ENCODE measurements around the gene MAPKAPK3. TPM values are rescaled to one million over a fixed set of nuclear protein-coding genes. Genes with fewer than 3 reads are reported as not detected.

The MAPKAPK3 gene
- total and polyA plus RNA-seq, 2 of the 4 experiments (the other 2 are of a cell fraction) = 38.3 to 57.2 TPM

DNA sequence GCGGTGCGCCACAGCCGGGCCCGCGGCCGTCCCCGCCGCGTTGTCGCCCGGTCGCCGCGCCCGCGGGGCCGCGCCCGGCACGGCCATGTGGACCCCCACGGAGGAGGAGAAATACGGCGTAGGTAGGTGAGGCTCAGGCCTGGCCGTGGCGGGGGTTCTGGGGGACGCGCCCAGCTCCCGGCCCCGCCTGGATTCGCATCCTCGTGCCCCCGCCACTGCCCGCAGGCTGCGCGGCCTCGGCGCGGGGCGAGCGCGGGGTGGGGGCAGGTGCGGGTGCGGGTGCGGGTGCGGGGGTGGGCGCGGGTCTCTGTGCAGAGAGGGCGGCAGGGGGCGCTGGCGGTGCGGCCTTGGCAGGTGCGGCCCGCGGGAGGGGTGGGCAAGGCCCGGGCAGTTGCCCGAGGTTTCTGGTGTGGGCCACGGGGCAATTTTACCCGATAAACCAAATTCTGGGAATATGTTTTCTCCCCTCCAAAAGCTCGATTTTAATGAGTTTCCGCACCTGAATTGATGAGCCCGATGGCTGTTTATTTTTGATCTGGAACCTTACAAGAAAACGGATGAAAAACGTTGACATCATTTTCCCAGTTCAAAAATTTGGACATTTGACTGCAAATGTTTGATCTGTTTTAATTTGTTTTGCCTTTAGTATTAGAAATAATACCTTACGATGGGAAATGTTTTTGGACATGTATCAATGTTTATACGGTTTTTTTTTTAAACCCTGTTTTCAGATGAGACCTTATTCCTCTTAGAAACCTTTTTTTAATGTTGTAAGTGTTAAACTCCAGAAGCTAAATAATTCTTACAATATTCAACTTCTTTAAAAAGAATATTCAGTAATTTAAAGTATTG lies 58.5 kb downstream of the MAPKAPK3 start:
- peaks cover 56% of the 10 kb centered on the region for H3K27me3 ChIP-seq (ENCODE audit: control insufficient read depth, insufficient read depth, low read length)
- peak; percentile 12; the same call in 1 of the 2 replicates for ATAC-seq (ENCODE audit: low read depth)
- TF ChIP-seq, protein P1, sequence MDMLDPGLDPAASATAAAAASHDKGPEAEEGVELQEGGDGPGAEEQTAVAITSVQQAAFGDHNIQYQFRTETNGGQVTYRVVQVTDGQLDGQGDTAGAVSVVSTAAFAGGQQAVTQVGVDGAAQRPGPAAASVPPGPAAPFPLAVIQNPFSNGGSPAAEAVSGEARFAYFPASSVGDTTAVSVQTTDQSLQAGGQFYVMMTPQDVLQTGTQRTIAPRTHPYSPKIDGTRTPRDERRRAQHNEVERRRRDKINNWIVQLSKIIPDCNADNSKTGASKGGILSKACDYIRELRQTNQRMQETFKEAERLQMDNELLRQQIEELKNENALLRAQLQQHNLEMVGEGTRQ (IDR thresholded peaks at IDR 0.05; ENCODE audit: low read depth, low read length) = no peak
- TF ChIP-seq BHLHE40 (IDR thresholded peaks at IDR 0.05; ENCODE audit: low read depth, low read length) (no peak), MAZ (IDR thresholded peaks at IDR 0.05; ENCODE audit: borderline replicate concordance, low read depth, low read length) (no peak), NFE2L2 (IDR thresholded peaks at IDR 0.05; ENCODE audit: low read depth, low read length) (no peak), SMC3 (IDR thresholded peaks at IDR 0.05; ENCODE audit: low read depth, low read length) (no peak), POLR2A (IDR thresholded peaks at IDR 0.05; ENCODE audit: low read depth, low read length) (no peak), RAD21 (IDR thresholded peaks at IDR 0.05; ENCODE audit: low read length) (no peak), FOS (IDR thresholded peaks at IDR 0.05; ENCODE audit: low read depth, low read length) (no peak), CHD1 (IDR thresholded peaks at IDR 0.05; ENCODE audit: low read depth, low read length) (no peak), CEBPB (IDR thresholded peaks at IDR 0.05; ENCODE audit: low read depth, low read length) (no peak), RFX5 (IDR thresholded peaks at IDR 0.05; ENCODE audit: low read depth, low read length) (no peak), RCOR1 (IDR thresholded peaks at IDR 0.05; ENCODE audit: insufficient replicate concordance, low read length) (no peak), MXI1 (IDR thresholded peaks at IDR 0.05; ENCODE audit: borderline replicate concordance, low read depth, low read length) (no peak)
- TF ChIP-seq, protein P2, sequence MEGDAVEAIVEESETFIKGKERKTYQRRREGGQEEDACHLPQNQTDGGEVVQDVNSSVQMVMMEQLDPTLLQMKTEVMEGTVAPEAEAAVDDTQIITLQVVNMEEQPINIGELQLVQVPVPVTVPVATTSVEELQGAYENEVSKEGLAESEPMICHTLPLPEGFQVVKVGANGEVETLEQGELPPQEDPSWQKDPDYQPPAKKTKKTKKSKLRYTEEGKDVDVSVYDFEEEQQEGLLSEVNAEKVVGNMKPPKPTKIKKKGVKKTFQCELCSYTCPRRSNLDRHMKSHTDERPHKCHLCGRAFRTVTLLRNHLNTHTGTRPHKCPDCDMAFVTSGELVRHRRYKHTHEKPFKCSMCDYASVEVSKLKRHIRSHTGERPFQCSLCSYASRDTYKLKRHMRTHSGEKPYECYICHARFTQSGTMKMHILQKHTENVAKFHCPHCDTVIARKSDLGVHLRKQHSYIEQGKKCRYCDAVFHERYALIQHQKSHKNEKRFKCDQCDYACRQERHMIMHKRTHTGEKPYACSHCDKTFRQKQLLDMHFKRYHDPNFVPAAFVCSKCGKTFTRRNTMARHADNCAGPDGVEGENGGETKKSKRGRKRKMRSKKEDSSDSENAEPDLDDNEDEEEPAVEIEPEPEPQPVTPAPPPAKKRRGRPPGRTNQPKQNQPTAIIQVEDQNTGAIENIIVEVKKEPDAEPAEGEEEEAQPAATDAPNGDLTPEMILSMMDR (conservative IDR thresholded peaks at IDR 0.05; ENCODE audit: low read depth, low read length) = no peak
- TF ChIP-seq, protein P3, sequence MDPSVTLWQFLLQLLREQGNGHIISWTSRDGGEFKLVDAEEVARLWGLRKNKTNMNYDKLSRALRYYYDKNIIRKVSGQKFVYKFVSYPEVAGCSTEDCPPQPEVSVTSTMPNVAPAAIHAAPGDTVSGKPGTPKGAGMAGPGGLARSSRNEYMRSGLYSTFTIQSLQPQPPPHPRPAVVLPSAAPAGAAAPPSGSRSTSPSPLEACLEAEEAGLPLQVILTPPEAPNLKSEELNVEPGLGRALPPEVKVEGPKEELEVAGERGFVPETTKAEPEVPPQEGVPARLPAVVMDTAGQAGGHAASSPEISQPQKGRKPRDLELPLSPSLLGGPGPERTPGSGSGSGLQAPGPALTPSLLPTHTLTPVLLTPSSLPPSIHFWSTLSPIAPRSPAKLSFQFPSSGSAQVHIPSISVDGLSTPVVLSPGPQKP (IDR thresholded peaks at IDR 0.05; ENCODE audit: borderline replicate concordance, low read depth, low read length) = no peak

More for the DNA sequence above, 58.5 kb downstream of the MAPKAPK3 start:
- no peak overlapping the region for H3K9ac ChIP-seq (ENCODE audit: low read depth, low read length)
- H3K79me1 ChIP-seq (ENCODE audit: low read depth in 1 of 2, low read length in 2 of 2) = no peaks in the 10 kb centered on the region
- no peak overlapping the region for H4K5ac ChIP-seq (ENCODE audit: low read depth, low read length)
- 3% methylated on average over 11 of the region's 65 CpGs; no CpG with 5 or more reads in 1 of the 2 experiments for WGBS, 2 experiments (ENCODE audit: extremely low coverage in 2 of 2, insufficient read length in 1 of 2)
- H3K23ac ChIP-seq (ENCODE audit: low read depth, low read length) = no peak overlapping the region
- no peak overlapping the region for H4K91ac ChIP-seq (ENCODE audit: insufficient read depth, low read depth, low read length)
- intact Hi-C loops (cut with micrococcal nuclease) (no loop called here), in situ Hi-C loops (cut with MboI; ENCODE audit: low sequenced_read_pairs) (no loop called here), dilution Hi-C loops (cut with HindIII; ENCODE audit: low sequenced_read_pairs, unreplicated experiment) (no loop called here)
- no peaks in the 10 kb centered on the region for H3K36me3 ChIP-seq (ENCODE audit: control insufficient read depth, insufficient read depth, low read length)
- H2AK5ac ChIP-seq (ENCODE audit: low read depth, low read length) = no peak overlapping the region
- no TSS peak for BruUV-seq (replicated peaks)
- H2BK5ac ChIP-seq (ENCODE audit: low read depth, low read length, poor library complexity, severe bottlenecking) = no peak overlapping the region
- H4K20me1 ChIP-seq (ENCODE audit: insufficient read depth, low read length) = no peaks in the 10 kb centered on the region
- no peaks in the 10 kb centered on the region for H3K4me1 ChIP-seq (ENCODE audit: control insufficient read depth, insufficient read depth, low read length)
- H2AFZ ChIP-seq (replicated peaks; ENCODE audit: low read length, poor library complexity) = peak overlapping the region; percentile 90
- peaks cover 5% of the 10 kb centered on the region; the same call in 1 of the 2 replicates for H3K9me1 ChIP-seq (ENCODE audit: insufficient read depth, low read length)
- H3K9me3 ChIP-seq (ENCODE audit: control insufficient read depth, insufficient read depth, low read length) = no peaks in the 10 kb centered on the region; the same call in 1 of the 2 replicates
- H3K14ac ChIP-seq (replicated peaks; ENCODE audit: low read depth, low read length) = no peak overlapping the region
- H3K18ac ChIP-seq (ENCODE audit: low read depth, low read length) = no peak overlapping the region
- no peak for DNase-seq
- ChIA-PET POLR2A (ENCODE audit: unreplicated experiment) (no interaction called here), CTCF (no interaction called here)
- no peak overlapping the region for H3K27ac ChIP-seq (ENCODE audit: insufficient read depth, low read length)
- no peak overlapping the region for H2BK120ac ChIP-seq (ENCODE audit: low read depth, low read length)
- H3K4me3 ChIP-seq (ENCODE audit: insufficient read depth, low read depth, low read length) = peak overlapping the region; percentile 50
- H2BK20ac ChIP-seq (ENCODE audit: low read depth, low read length) = no peak overlapping the region
- no peak overlapping the region for H3K56ac ChIP-seq (ENCODE audit: extremely low read depth, insufficient read depth, low read length)
- H2BK15ac ChIP-seq (ENCODE audit: low read depth, low read length) = no peak overlapping the region
- no peak overlapping the region for H3K4ac ChIP-seq (ENCODE audit: low read depth, low read length)
- no peak overlapping the region for H2AK9ac ChIP-seq (replicated peaks; ENCODE audit: low read depth, low read length, poor library complexity)
- peak overlapping the region; percentile 71; the same call in 1 of the 2 replicates for H3K4me2 ChIP-seq (ENCODE audit: low read depth, low read length)
- H4K8ac ChIP-seq (ENCODE audit: low read depth in 2 of 2, low read length in 2 of 2) = no peak overlapping the region

Data from IMR-90 (cell line).